PC-3 (cell line): ENCODE results near the gene PRDM11. TPM values are rescaled to one million over a fixed set of nuclear protein-coding genes. Genes with fewer than 3 reads are reported as not detected.
A peak's percentile ranks its signal among the peaks of the same experiment; 100 is the strongest.

Experiments
- ATAC-seq: fragments of 200-7000 bp; cut with Tn5 transposase; 2 replicates; pipeline ENCODE4 v1.9.1; 2020; ENCODE audit warnings: mild to moderate bottlenecking, moderate library complexity
- BruUV-seq: library from RNA; stranded (reverse); fragments of 400-500 nt; replicated peaks from 2 replicates; lab custom pipeline; 2021; lab: Mats Ljungman, UMichigan
- CTCF ChIA-PET: fragments of 300-600 bp; sonication (Branson Sonifier 250); formaldehyde crosslinking; loops from one replicate; lab custom pipeline; 2022; ENCODE audit warnings: antibody characterized with exemption; lab: Charles Lee
- POLR2A ChIA-PET: fragments of 300-600 bp; sonication (Branson Sonifier 250); formaldehyde crosslinking; loops from one replicate; lab custom pipeline; 2022; ENCODE audit warnings: antibody characterized with exemption; ENCODE audit not compliant: unreplicated experiment; lab: Charles Lee
- DNase-seq: peaks from one replicate; pipeline ENCODE4 v3.0.0-alpha.2; 2015
- H2AFZ ChIP-seq: fragments of 300-600 bp; sonication (generic); 2 replicates; pipeline ENCODE4 v1.6.0; 2016; ENCODE audit warnings: antibody characterized with exemption, low read length
- H3F3A ChIP-seq: fragments of 300-600 bp; sonication (generic); one replicate; pipeline ENCODE4 v1.6.0; 2017; ENCODE audit warnings: antibody characterized with exemption, low read length, control low read depth, mild to moderate bottlenecking; ENCODE audit not compliant: unreplicated experiment
- H3K27ac ChIP-seq: fragments of 300-600 bp; sonication (generic); 2 replicates; pipeline ENCODE4 v1.5.1; 2016; ENCODE audit warnings: mild to moderate bottlenecking, low read length
- H3K27me3 ChIP-seq: fragments of 300-600 bp; sonication (generic); 2 replicates; pipeline ENCODE4 v1.6.1; 2016; ENCODE audit warnings: low read length, mixed read lengths
- H3K36me3 ChIP-seq: fragments of 300-600 bp; sonication (generic); 2 replicates; pipeline ENCODE4 v1.6.1; 2016; ENCODE audit warnings: low read depth, mixed run types, low read length, mixed read lengths
- H3K4me1 ChIP-seq: fragments of 300-600 bp; sonication (generic); 2 replicates; pipeline ENCODE4 v1.5.1; 2016; ENCODE audit warnings: low read length; ENCODE audit not compliant: insufficient read depth
- H3K4me2 ChIP-seq: fragments of 300-600 bp; sonication (generic); 2 replicates; pipeline ENCODE4 v1.6.0; 2016; ENCODE audit warnings: low read length
- H3K4me3 ChIP-seq: fragments of 300-600 bp; sonication (generic); 2 replicates; pipeline ENCODE4 v1.5.1; 2016; ENCODE audit warnings: mild to moderate bottlenecking, low read length, mixed read lengths
- H3K79me2 ChIP-seq: fragments of 300-600 bp; sonication (generic); 2 replicates; pipeline ENCODE4 v1.6.1; 2017; ENCODE audit warnings: low read length, mixed read lengths
- H3K9ac ChIP-seq: fragments of 300-600 bp; sonication (generic); 2 replicates; pipeline ENCODE4 v1.6.0; 2016; ENCODE audit warnings: mild to moderate bottlenecking, low read length
- H3K9me2 ChIP-seq: fragments of 300-600 bp; sonication (generic); replicated peaks from 2 replicates; pipeline ENCODE4 v1.6.1; 2016; ENCODE audit warnings: mixed run types, low read length, mixed read lengths
- H3K9me3 ChIP-seq: fragments of 300-600 bp; sonication (generic); 2 replicates; pipeline ENCODE4 v1.6.1; 2016; ENCODE audit warnings: low read length, mixed read lengths
- H4K20me1 ChIP-seq: fragments of 300-600 bp; sonication (generic); 2 replicates; pipeline ENCODE4 v1.6.1; 2016; ENCODE audit warnings: low read length, mixed read lengths
- CTCF ChIP-seq: fragments of 300-600 bp; sonication (generic); conservative IDR thresholded peaks from 2 replicates; pipeline ENCODE4 v1.5.1; 2017; ENCODE audit warnings: antibody characterized with exemption, low read depth, mild to moderate bottlenecking, low read length
- EZH2 ChIP-seq: fragments of 300-600 bp; sonication (generic); IDR thresholded peaks from one replicate; pipeline ENCODE4 v1.6.1; 2017; ENCODE audit warnings: antibody characterized with exemption, mild to moderate bottlenecking, low read length; ENCODE audit not compliant: unreplicated experiment
- EZH2phosphoT487 ChIP-seq: fragments of 300-600 bp; sonication (generic); IDR thresholded peaks from 2 replicates; pipeline ENCODE4 v1.6.1; 2018; ENCODE audit warnings: mild to moderate bottlenecking, antibody characterized with exemption, low read length, borderline replicate concordance
- intact Hi-C: fragments of 100-400 bp; cut with micrococcal nuclease; formaldehyde crosslinking; loops from 2 replicates; pipeline ENCODE4 v1.9.0; 2023
- total RNA-seq: library from RNA; depleted of rRNA; stranded (reverse); fragments of >200 nt; gene quantifications from 2 replicates; pipeline ENCODE4 v1.2.3, GENCODE V29; 2014

The PRDM11 gene
- total RNA-seq, 1 experiment from 2014 or later, result 5.0 TPM

- Histone ChIP-seq H3K9me3 (no peaks in the 10 kb centered on the region), H2AFZ (peak overlapping the region; percentile 55), H3K9me2 (no peaks in the 10 kb centered on the region), H3K4me2 (peak overlapping the region; percentile 87), H3K27me3 (no peaks in the 10 kb centered on the region), H4K20me1 (no peaks in the 10 kb centered on the region), H3K4me1 (peaks cover 9% of the 10 kb centered on the region; the same call in 1 of the 2 replicates), H3K9ac (peak overlapping the region; percentile 29; the same call in 1 of the 2 replicates), H3K4me3 (peak overlapping the region; percentile 62), H3K79me2 (no peaks in the 10 kb centered on the region), H3K27ac (no peak overlapping the region), H3K36me3 (no peaks in the 10 kb centered on the region), H3F3A (no peaks in the 10 kb centered on the region)
- POLR2A ChIA-PET, result no interaction called here
- intact Hi-C loops, result loop anchor here (1.0 kb wide), 1 partner anchor 33 kb away; the partner anchor contains the start of gene PRDM11
- ATAC-seq (no peak), DNase-seq (no peak)
- BruUV-seq, result TSS peak; percentile 37
- CTCF ChIA-PET, result no interaction called here
- no peak for TF ChIP-seq EZH2
- no peak for TF ChIP-seq CTCF
Observed at GRCh38 chr11:45179686-45180178, 33.3 kb downstream of the PRDM11 start.

DNA sequence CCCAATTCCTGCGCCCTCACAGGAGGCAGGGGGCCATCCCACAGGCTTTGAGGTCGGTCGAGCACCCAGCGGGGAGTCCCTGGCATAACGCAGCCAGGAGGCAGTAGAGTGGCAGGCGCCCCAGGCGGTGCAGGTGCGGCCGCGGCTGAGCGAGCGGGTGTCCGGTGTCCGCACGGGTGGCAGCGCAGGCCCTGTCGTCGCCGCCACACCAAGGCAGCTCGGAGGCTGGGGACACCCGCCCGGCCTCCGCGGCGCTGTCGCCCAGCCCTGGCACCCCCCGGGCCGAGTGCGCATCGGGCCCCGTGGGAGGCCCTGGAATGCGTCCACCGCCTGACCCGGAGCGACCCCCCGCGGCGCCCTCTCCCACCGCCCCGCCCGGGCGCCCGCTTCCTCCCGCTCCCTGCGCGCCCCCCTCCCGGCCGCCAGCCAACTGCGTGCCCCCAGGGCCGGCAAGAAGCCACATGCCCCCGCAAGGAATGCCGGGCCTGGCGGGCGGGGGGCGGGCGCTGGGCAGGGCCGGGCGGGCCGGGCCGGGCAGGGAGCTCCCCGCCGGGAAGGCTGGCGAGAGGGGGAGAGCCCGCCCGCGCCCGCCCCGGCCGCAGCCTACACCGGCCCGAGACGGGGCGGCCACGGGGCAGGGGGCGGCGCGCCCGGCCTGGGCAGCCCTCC, 33.9 kb downstream of the PRDM11 start:
- TF ChIP-seq EZH2 (no peak), CTCF (peak; percentile 51), EZH2phosphoT487 (no peak)
- ChIA-PET CTCF (interaction anchor here (0.5 to 0.6 kb wide), 2 partner anchors 10 to 27 kb away, joined by 3 read pairs; no protein-coding TSS in a partner anchor), POLR2A (interaction anchor here (0.5 to 0.6 kb wide), 3 partner anchors 32 to 1449 kb away, joined by 3 to 4 read pairs (median 4); no protein-coding TSS in a partner anchor)
- Histone ChIP-seq H2AFZ (peak overlapping the region; percentile 75), H3K4me3 (peak overlapping the region; percentile 63), H3K36me3 (no peaks in the 10 kb centered on the region), H3K27me3 (no peaks in the 10 kb centered on the region), H3K9me2 (no peaks in the 10 kb centered on the region), H3K9me3 (no peaks in the 10 kb centered on the region), H3K79me2 (no peaks in the 10 kb centered on the region), H3K27ac (no peak overlapping the region), H3K4me1 (peaks cover 9% of the 10 kb centered on the region; the same call in 1 of the 2 replicates), H4K20me1 (no peaks in the 10 kb centered on the region), H3K4me2 (peak overlapping the region; percentile 87), H3K9ac (peak overlapping the region; percentile 29; the same call in 1 of the 2 replicates), H3F3A (no peaks in the 10 kb centered on the region)
- intact Hi-C loops, result loop anchor here (1.0 kb wide), 1 partner anchor 34 kb away; the partner anchor contains the start of gene PRDM11
- no TSS peak for BruUV-seq
- DNase-seq (peak; percentile 56), ATAC-seq (peak; percentile 89)
